Epithelial cell of proximal tubule (primary cell): ENCODE data around the gene NUP98. TPM values are rescaled to one million over a fixed set of nuclear protein-coding genes. Genes with fewer than 3 reads are reported as not detected.

Experiments used
- DNase-seq: peaks from one replicate; pipeline ENCODE4 v3.0.0-alpha.2; 2011; ENCODE audit warnings: low read depth
- H3K4me3 ChIP-seq: 2 replicates; pipeline ENCODE4 v1.5.1; 2011; ENCODE audit warnings: low read depth, mild to moderate bottlenecking, low read length
- CTCF ChIP-seq: conservative IDR thresholded peaks from 2 replicates; pipeline ENCODE4 v1.5.1; 2012; ENCODE audit warnings: low read depth, mild to moderate bottlenecking, low read length
- total RNA-seq: library from RNA; depleted of rRNA; stranded (reverse); fragments of >200 nt; gene quantifications from 2 replicates; pipeline ENCODE4 v1.2.3, GENCODE V29; 2015

Gene NUP98
- total RNA-seq, 1 donor from 2014 or later = 74.8 TPM

GRCh38 chr11:3737386-3737933, 59.9 kb downstream of the NUP98 start:
- TF ChIP-seq CTCF = no peak
- no peak for DNase-seq
- no peak overlapping the region for H3K4me3 ChIP-seq

GRCh38 chr11:3736816-3737215, 60.5 kb downstream of the NUP98 start:
- H3K4me3 ChIP-seq = no peak overlapping the region
- no peak for DNase-seq
- TF ChIP-seq CTCF = no peak

GRCh38 chr11:3735827-3736226, 61.5 kb downstream of the NUP98 start:
- no peak overlapping the region for H3K4me3 ChIP-seq
- DNase-seq = no peak
- no peak for TF ChIP-seq CTCF

- DNase-seq = no peak
- TF ChIP-seq CTCF = no peak
- H3K4me3 ChIP-seq = no peak overlapping the region
Observed at GRCh38 chr11:3732671-3733436, 64.5 kb downstream of the NUP98 start.

- DNase-seq = no peak
- H3K4me3 ChIP-seq = no peak overlapping the region
- no peak for TF ChIP-seq CTCF
Observed at GRCh38 chr11:3723014-3723708, 74.2 kb downstream of the NUP98 start.

- H3K4me3 ChIP-seq = no peak overlapping the region
- DNase-seq = no peak
- TF ChIP-seq CTCF = no peak
Observed at GRCh38 chr11:3722100-3722499, 75.3 kb downstream of the NUP98 start.

GRCh38 chr11:3720997-3721396, 76.4 kb downstream of the NUP98 start:
- no peak for TF ChIP-seq CTCF
- no peak overlapping the region for H3K4me3 ChIP-seq

More at GRCh38 chr11:3720997-3721396, 76.4 kb downstream of the NUP98 start:
- no peak for DNase-seq
